Activated CD4-positive, CD25-positive, alpha-beta regulatory T cell (primary cell): ENCODE measurements around the gene DOCK4.

Source experiments
- DNase-seq, 4 experiments: peaks; one replicate each; lab custom pipeline; 2025; lab: John Stamatoyannopoulos, UW

Gene DOCK4

DNA sequence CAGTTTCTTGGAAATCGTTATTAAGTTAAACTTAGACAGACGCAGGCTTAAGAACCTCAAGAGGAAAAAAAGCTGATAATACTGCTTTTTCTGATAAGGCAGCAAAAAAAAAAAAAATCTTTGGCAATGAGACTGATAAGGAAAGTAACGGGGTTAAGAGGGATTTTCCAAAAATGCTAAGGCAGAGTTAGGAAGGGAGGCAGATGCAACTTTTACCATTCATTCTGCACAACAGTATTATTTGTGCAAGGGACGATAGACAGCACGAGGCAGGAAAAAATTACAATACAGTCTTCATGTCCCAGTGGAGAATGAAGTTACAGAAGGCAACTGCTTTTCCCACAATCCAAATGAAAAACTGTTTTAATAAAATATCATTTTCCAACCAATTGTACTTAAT is 194.0 kb downstream of the DOCK4 start:
- no peak for DNase-seq

- DNase-seq, result no peak
Measured at GRCh38 chr7:112010994-112011393, 195.2 kb downstream of the DOCK4 start.

DNA sequence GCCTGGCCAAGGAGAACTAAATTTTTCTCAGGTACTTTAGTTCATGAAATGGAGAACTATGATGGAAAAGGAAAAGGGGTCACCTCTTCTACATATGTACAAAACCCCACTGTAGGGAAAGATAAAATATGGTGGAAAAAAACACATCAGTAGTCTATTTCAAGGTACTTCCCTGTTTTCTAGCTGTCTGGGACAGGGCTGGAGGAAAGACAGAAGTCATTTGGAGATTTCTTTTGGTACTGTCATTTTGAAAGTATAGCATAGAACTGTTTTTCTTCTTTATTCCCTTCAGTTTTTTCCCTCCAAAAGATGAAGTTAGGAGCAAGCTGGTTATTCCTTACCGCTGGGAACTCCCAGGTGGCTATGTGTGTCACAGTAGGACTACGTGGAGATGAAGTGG is 196.1 kb downstream of the DOCK4 start:
- no peak for DNase-seq

- DNase-seq, result no peak
Measured at GRCh38 chr7:112009081-112009480, 197.1 kb downstream of the DOCK4 start.

- no peak for DNase-seq
Measured at GRCh38 chr7:112007185-112007584, 199.0 kb downstream of the DOCK4 start.

DNA sequence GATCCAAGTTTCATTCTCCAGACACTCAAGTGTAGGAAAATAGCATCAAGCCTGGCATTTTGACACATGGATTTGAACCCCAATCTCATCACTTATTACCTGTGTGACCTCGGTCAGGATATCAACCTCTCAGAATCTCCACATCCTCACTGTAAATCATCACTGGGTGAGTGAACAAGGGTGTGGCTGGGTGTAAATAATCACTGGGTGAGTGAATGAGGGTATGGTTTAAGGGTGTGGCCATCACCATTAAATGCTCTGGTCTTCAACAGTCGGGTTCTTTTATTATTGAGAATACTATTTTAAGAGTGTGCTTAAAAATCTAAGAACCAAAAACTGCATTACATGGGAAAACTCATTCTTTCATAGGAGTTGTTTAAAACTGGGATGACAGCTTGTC is 200.1 kb downstream of the DOCK4 start:
- no peak for DNase-seq

DNA sequence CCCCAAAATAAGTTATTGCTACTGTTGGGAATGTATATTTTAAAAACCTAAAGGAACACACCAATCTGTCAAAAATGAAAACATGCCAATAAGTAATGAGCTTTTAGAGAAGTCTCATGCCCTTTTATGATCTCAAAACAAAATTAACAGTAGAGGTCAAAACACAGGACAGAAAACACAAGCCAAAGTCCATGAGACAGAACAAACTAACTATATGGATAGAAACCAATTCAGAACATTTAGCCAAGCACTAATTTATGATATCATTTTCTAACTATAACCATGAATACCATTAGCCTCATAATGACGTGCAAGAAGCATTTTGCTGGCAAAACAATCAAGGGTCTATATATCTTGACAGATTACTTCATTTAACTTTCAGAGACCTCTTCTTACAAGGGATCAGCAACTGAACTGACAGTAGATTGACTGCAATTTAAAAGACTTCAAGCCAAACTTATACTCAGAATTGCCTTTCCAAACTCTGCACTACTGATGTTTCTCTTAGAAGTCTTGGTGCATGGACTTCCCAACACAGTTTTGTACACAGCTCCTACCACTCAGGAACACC is 200.9 kb downstream of the DOCK4 start:
- DNase-seq, result no peak

DNA sequence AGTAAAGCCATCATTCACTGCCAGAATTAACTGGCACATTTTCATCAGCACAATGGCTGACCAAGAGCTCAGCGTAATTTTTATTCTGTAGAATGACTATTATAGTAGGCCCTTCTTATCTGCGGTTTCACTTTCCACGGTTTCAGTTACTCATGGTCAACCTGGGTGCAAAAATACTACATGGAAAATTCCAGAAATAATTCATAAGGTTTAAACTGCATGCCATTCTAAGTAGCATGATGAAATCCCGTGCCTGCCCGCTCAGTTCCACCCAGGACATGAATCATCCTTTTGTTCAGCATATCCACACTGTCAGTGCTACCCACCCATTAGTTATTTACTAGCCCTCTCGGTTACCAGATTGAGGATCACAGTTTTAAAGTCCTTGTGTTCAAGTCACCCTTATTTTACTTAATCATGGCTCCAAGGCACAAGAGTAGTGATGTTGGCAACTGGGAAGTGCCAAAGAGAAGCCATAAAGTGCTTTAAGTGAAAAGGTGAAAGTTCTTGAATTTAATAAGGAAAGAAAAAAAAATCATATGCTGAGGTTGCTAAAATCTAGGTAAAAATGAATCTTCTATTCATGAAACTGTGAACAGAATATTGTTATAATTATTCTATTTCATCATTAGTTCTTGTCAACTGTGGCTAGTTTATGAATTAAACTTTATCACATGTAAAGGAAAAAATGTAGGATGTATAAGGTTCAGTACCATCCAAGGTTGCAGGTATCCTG is 204.9 kb downstream of the DOCK4 start:
- DNase-seq, result no peak

- DNase-seq, result no peak
Measured at GRCh38 chr7:111998326-111998725, 207.9 kb downstream of the DOCK4 start.

GRCh38 chr7:111997546-111997945 is 208.7 kb downstream of the DOCK4 start:
- no peak for DNase-seq

GRCh38 chr7:111992601-111993000 is 213.6 kb downstream of the DOCK4 start:
- DNase-seq, result no peak

- DNase-seq, result no peak
Measured at GRCh38 chr7:111990643-111991042, 215.6 kb downstream of the DOCK4 start.

GRCh38 chr7:111987886-111988285 is 218.3 kb downstream of the DOCK4 start:
- no peak for DNase-seq

DNA sequence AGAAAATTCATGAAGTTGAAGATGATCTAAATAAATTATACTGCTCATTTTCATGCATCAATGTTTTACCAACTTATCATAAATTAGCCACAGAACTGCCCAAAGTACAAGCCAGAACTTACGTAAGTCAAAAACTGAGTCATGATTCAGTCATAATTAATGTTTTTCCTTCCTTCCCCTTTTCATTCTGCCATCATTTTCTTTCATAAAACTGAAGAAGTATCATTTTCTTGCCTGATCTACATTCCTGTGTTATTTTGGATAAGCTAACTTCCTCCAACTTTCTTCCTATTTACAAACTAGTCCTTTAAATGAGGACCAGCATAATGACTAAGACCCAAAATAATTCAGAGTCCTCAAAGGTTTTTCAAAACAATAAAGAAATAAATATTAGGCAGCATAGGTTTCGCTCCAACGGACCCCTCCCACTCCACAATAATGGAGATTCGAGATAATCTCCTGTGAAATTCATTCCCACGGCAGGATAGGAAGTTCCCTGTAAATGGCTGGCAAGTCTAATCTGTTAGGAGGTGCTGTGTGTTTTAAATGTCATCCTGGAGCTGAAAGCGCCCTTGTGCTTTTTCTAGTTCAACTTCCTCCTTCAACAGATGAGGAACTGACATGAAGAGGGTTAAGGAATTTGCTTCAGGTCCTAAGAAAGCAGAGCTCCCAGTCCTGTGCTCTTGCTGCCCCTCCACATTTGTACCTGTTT is 218.9 kb downstream of the DOCK4 start:
- DNase-seq, result no peak

DNA sequence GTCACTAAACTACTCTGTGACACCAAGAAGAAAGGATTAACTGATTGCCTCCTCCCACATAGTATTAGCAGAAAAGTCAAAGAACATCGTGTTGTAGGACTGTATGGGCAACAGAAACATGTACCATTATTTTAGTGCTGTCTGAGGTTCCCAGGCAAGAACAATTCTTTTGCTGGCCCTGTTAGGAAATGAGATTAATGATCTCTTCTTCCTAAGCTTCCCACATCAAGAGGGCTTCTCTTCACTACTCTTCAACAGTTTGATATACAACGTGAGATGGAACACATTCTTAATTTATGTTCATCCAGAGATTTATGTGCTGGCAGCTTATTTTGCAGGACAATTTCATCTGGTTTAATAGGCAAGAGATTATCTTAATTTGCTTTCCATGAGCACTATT is 219.6 kb downstream of the DOCK4 start:
- no peak for DNase-seq

GRCh38 chr7:111985798-111986197 is 220.4 kb downstream of the DOCK4 start:
- DNase-seq, result no peak

DNA sequence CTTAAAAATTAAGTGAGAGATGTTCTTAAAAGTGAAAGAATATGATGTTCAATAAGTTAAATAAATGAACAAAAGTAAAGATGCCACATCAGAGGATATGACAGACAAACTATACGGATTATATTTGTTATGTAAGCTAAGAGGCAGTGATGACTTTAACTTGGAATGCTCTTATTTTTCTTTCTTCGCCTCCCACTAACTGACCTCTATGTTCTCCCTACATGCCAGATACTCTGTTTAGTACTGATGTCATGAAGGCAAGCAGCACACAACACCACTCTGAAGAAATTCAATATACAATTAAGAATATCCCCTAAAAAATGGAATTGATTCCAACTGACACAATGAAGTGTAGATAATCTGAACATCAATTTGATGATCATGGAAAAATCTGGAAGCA is 223.4 kb downstream of the DOCK4 start:
- no peak for DNase-seq

GRCh38 chr7:111982133-111982532 is 224.1 kb downstream of the DOCK4 start:
- no peak for DNase-seq

DNA sequence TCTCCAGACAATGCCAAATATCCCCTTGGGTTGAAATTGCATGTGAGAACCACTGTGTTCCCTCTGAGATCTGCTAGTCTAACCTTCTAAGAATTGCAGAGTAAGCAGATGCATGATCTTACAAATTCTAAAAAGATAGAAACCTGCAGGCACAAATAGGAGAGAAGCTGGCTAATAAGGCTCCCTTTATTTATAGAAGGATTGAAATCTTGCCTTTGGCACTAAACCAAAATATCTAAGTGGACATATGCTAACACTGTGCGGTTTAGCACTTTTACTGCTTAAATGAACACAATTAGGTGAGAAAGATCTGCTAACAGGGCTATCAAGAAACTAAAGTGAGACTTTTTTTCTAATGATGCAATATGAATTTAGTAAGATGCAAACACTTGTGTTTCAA is 225.5 kb downstream of the DOCK4 start:
- DNase-seq, result no peak

- DNase-seq, result no peak
Measured at GRCh38 chr7:111975346-111975745, 230.9 kb downstream of the DOCK4 start.

DNA sequence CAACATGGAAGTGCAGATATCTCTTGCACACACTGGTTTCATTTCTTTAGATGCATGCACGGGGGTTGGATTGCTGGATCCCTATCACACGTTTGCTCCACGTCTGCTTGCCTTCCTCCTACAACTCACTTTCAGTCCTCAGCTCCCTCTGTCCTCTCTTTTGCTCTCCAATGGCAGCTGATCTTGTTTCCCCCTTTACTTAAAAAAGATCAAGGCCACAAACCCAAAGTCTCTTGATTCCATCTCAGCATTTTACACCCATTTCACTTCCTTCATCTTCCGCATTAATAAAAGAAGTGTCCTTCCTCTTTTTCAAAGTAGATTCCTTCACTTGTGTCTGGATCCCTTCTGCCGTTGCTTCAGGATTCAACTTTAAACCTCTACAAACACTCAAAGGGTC is 245.2 kb downstream of the DOCK4 start:
- DNase-seq, result no peak

DNA sequence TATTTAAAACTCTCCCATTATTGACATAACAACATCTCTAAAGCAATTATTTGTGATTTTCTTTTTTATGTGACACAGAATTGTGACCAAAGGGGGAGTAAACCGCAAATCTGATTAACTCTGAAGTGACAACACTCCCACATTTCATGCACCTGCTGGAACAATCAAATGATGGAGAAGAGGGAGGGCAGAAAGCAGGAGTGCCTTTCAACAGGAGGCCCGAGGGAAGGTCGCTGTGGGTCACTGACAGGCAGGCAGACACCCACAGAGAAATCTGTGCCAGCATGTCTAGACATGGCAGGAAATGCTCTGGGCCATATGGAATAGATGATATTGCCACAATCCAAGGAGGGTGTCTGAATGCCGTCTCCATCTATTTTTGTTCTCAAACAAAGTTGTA is 247.3 kb downstream of the DOCK4 start:
- DNase-seq, result no peak

GRCh38 chr7:111958431-111958830 is 247.8 kb downstream of the DOCK4 start:
- no peak for DNase-seq
